K562 (cell line): ENCODE data around the gene RCC2. TPM values are rescaled to one million over a fixed set of nuclear protein-coding genes. Genes with fewer than 3 reads are reported as not detected.

Experiments used
- CXXC5 ChIP-seq: fragments of 250-450 bp; sonication (Bioruptor Pico); IDR thresholded peaks from 2 replicates; pipeline ENCODE4 v1.8.0; 2022; ENCODE audit warnings: inconsistent platforms, mild to moderate bottlenecking, moderate library complexity
- DDX20 ChIP-seq: fragments of 450-650 bp; IDR thresholded peaks from 2 replicates; pipeline ENCODE4 v1.6.1; 2016; ENCODE audit warnings: missing genetic modification characterization, low read depth, mild to moderate bottlenecking, missing compliant biosample characterization, moderate library complexity
- GTF2A2 ChIP-seq: IDR thresholded peaks from 2 replicates; pipeline ENCODE4 v1.6.1; 2016; ENCODE audit warnings: mild to moderate bottlenecking, missing genetic modification characterization, missing compliant biosample characterization
- KLF6 ChIP-seq: fragments of 250-450 bp; sonication (Bioruptor Pico); IDR thresholded peaks from 2 replicates; pipeline ENCODE4 v1.4.0; 2020; ENCODE audit warnings: mild to moderate bottlenecking, moderate library complexity, borderline replicate concordance
- NR2C2 ChIP-seq, 2 experiments: fragments of 200-800 bp in 1 of 2; sonication (Bioruptor generic) in 1 of 2; sonication (generic) in 1 of 2; formaldehyde crosslinking in 1 of 2; IDR thresholded peaks; 2 replicates each; pipeline versions ENCODE4 v1.6.1 to v1.8.0; 2016 to 2022; ENCODE audit warnings: mild to moderate bottlenecking in 1 of 2, missing compliant biosample characterization in 1 of 2, missing genetic modification characterization in 1 of 2, missing genetic modification reagents in 1 of 2
- RHOXF2B ChIP-seq: fragments of 250-450 bp; sonication (Bioruptor Pico); conservative IDR thresholded peaks from 2 replicates; pipeline ENCODE4 v1.5.1; 2021
- SMAD4 ChIP-seq: fragments of 250-450 bp; sonication (Bioruptor Pico); conservative IDR thresholded peaks from 2 replicates; pipeline ENCODE4 v1.8.0; 2021; ENCODE audit warnings: inconsistent platforms, mild to moderate bottlenecking, moderate library complexity
- THRAP3 ChIP-seq: fragments of 450-650 bp; IDR thresholded peaks from 2 replicates; pipeline ENCODE4 v1.6.1; 2016; ENCODE audit warnings: mild to moderate bottlenecking, inconsistent platforms, borderline replicate concordance
- THRB ChIP-seq: fragments of 450-650 bp; formaldehyde crosslinking; conservative IDR thresholded peaks from 2 replicates; pipeline ENCODE4 v1.4.0; 2022; ENCODE audit warnings: mild to moderate bottlenecking, missing genetic modification characterization
- ZNF311 ChIP-seq: fragments of 250-450 bp; sonication (Bioruptor Pico); IDR thresholded peaks from 2 replicates; pipeline ENCODE4 v1.4.0; 2020; ENCODE audit warnings: mild to moderate bottlenecking, moderate library complexity
- ZNF584 ChIP-seq: fragments of 200-800 bp; sonication (Bioruptor generic); IDR thresholded peaks from 2 replicates; pipeline ENCODE4 v1.6.1; 2016; ENCODE audit warnings: low read depth, mild to moderate bottlenecking, missing genetic modification characterization, missing compliant biosample characterization
- ZNF589 ChIP-seq: fragments of 200-800 bp; sonication (Bioruptor generic); IDR thresholded peaks from 2 replicates; pipeline ENCODE4 v1.6.1; 2016; ENCODE audit warnings: low read depth, missing genetic modification characterization, missing compliant biosample characterization
- polyA plus RNA-seq, 8 experiments: library from polyadenylated mRNA; depleted of rRNA in 4 of 8; stranded (reverse) in 5 of 8; unstranded in 3 of 8; fragments of >200 nt; fragmentation: Nextera tagmentation in 2 of 8; fragmentation: Illumina TruSeq in 1 of 8; extraction: Ambion mirVana in 2 of 8; extraction: Trizol in 1 of 8; gene quantifications; 2 replicates each; pipeline versions ENCODE4 v1.2.1 to v1.2.3, GENCODE V29; 2011 to 2014; ENCODE audit warnings: inconsistent platforms in 1 of 8, missing spikeins in 1 of 8
- total RNA-seq, 7 experiments: library from RNA; depleted of rRNA in 6 of 7; stranded (reverse); fragments of >200 nt in 6 of 7; fragmentation: Illumina TruSeq in 2 of 7; extraction: Trizol in 2 of 7; gene quantifications; 2 replicates each; pipeline versions ENCODE4 v1.2.1 to v1.2.3, GENCODE V29; 2011 to 2021; ENCODE audit warnings: low replicate concordance in 1 of 7
- TF ChIP-seq, protein P1 (sequence below), 3 experiments: fragments of 200-800 bp in 1 of 3; sonication (Bioruptor generic) in 1 of 3; sonication (generic) in 1 of 3; formaldehyde crosslinking in 1 of 3; IDR thresholded peaks; 2 replicates each; pipeline versions ENCODE4 v1.6.1 to v1.8.0; 2016 to 2022; ENCODE audit warnings: mild to moderate bottlenecking in 2 of 3, missing compliant biosample characterization in 2 of 3, missing genetic modification characterization in 2 of 3, missing genetic modification reagents in 1 of 3

The RCC2 gene
- total and polyA plus RNA-seq, 9 of the 15 experiments (the other 6 are each of a cell fraction or from before 2014, with no cell fraction given), result 31.8 to 292 (median 116) TPM

- TF ChIP-seq THRAP3 (no peak), CXXC5 (peak; percentile 64), SMAD4 (peak; percentile 64), KLF6 (0 out of 2 replicates have a peak, but pooled peaks have one; percentile 33), GTF2A2 (peak; percentile 65; the same call in 1 of the 2 replicates), THRB (CRISPR knock-in tag) (no peak), ZNF589 (CRISPR knock-in tag) (no peak; the same call in 1 of the 2 replicates), RHOXF2B (0 out of 2 replicates have a peak, but pooled peaks have one; percentile 36), DDX20 (tag) (peak; percentile 60; the same call in 1 of the 2 replicates), ZNF584 (CRISPR knock-in tag) (0 out of 2 replicates have a peak, but pooled peaks have one; percentile 44), NR2C2 (CRISPR knock-in tag; IDR thresholded peaks at IDR 0.05) (no peak), NR2C2 (tag; IDR thresholded peaks at IDR 0.05) (0 out of 2 replicates have a peak, but pooled peaks have one; percentile 17), ZNF311 (CRISPR knock-in tag) (0 out of 2 replicates have a peak, but pooled peaks have one; percentile 29)
- TF ChIP-seq, protein P1, sequence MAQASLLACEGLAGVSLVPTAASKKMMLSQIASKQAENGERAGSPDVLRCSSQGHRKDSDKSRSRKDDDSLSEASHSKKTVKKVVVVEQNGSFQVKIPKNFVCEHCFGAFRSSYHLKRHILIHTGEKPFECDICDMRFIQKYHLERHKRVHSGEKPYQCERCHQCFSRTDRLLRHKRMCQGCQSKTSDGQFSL (CRISPR knock-in tag; IDR thresholded peaks at IDR 0.05), result no peak
- TF ChIP-seq, protein P1 (tag; IDR thresholded peaks at IDR 0.05), result peak in 1 of 2 experiments; percentile 59; a peak in 1 of 4 replicates
Measured at GRCh38 chr1:17442841-17443240, 3.4 kb upstream of the RCC2 start (continued).
